Dermis microvascular lymphatic vessel endothelial cell (primary cell): ENCODE data around the gene REL. TPM values are rescaled to one million over a fixed set of nuclear protein-coding genes. Genes with fewer than 3 reads are reported as not detected.
"Not testable (repeated sequence)": the region's sequence is repeated elsewhere in the genome, so short reads cannot be mapped to it uniquely, and the experiment has no call there.

Experiments
- DNase-seq, 2 donors: peaks; one replicate each; pipeline versions ENCODE4 v3.0.0 to v3.0.0-alpha.2; 2010; ENCODE audit warnings: low read depth in 2 of 2
- total RNA-seq: library from RNA; depleted of rRNA; stranded (reverse); fragments of >200 nt; gene quantifications from 2 replicates; pipeline ENCODE4 v1.2.1, GENCODE V29; 2014

REL gene
- total RNA-seq, 1 donor from 2014 or later, result 8.6 TPM

- DNase-seq, result peak in 1 of 2 donors; percentile 28
These were observed 13.5 kb upstream of the REL start for GRCh38 chr2:60867848-60868247.

- DNase-seq, result no peak
These were observed 12.6 kb upstream of the REL start for GRCh38 chr2:60868589-60869273.

DNA sequence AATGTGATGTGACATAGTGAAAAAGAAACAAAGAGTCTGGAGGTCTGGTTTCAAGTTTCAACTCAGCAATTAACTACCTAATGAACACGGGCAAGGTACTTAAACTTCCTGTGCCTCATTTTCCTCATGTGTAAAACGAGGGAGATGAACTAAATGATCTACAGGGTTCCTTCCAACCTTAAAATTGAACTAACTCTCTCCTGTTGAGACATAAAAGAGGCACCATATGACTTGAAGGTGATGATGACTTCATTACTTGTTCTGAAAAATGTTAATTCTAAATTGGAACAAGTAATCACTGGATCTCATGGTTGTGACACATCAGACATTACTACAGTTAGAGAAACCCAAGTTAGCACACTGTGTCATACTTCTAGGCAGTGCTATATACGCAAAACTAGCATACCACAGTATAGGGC is 8.9 kb upstream of the REL start:
- DNase-seq, result no peak

- no peak for DNase-seq
These were observed 8.0 kb upstream of the REL start for GRCh38 chr2:60873381-60873780.

- no peak for DNase-seq
These were observed 5.9 kb upstream of the REL start for GRCh38 chr2:60875520-60875919.

- DNase-seq, result no peak
These were observed 729 bp upstream of the REL start for GRCh38 chr2:60880643-60881046.

DNA sequence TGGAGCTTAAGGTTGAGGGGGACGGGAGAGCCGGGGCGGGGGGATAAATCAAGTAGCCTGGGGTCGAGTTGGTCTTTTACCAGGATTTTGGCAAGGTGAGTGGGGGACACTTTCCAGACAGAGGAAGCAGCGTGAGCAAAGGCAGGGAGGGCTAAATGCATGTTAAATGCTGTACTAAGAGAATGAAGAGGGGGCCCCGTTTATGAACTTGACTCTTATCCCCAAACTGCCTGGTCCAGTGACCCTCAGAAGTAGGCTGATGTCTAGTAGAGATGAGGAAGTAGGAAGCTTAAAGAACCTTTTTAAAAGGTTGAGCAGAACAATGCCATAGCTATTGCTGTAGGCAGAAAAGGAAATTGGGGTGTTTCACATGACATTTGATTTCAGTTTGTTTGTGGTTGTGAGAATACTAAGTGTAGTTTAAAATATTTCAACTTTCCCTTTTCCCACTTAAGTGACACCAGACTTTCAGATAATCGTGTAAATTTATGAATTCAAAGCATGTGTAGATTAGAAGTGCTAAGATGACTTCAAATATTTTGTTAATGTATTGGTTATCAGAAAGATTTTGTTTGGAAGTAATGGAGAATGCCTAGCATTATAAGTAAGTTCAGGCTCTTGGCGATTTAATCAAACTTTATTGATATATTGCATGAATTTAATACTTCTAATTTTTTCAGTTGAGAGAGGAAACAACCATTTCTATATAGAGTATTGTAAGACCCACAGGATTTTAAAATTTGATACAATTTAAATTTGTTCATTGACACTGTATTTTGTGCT is 1.8 kb downstream of the REL start:
- DNase-seq, result peak; percentile 28 to 65

- no peak for DNase-seq
These were observed 2.5 kb downstream of the REL start for GRCh38 chr2:60883896-60884295.

GRCh38 chr2:60884800-60885199 is 3.4 kb downstream of the REL start:
- DNase-seq, result peak; percentile 36 to 58

- DNase-seq, result peak; percentile 27 to 36
These were observed 4.3 kb downstream of the REL start for GRCh38 chr2:60885683-60886082.

- DNase-seq, result peak; percentile 83 to 89
These were observed 5.6 kb downstream of the REL start for GRCh38 chr2:60886991-60887390.

- DNase-seq, result no peak
These were observed 7.5 kb downstream of the REL start for GRCh38 chr2:60888853-60889252.

DNA sequence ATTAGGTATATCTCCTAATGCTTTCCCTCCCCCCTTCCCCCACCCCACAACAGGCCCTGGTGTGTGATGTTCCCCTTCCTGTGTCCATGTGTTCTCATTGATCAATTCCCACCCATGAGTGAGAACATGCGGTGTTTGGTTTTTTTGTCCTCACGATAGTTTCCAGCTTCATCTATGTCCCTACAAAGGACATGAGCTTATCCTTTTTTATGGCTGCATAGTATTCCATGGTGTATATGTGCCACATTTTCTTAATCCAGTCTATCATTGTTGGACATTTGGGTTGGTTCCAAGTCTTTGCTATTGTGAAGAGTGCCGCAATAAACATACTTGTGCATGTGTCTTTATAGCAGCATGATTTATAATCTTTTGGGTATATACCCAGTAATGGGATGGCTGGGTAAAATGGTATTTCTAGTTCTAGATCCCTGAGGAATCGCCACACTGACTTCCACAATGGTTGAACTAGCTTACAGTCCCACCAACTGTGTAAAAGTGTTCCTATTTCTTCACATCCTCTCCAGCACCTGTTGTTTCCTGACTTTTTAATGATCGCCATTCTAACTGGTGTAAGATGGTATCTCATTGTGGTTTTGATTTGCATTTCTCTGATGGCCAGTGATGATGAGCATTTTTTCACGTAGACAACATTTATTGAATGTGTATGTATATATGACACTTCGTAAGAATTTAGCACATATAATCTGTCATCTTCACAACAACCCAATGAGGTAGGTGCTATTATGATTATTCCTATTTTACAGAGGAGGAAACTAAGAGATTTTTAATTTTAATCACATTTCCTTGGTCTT is 8.4 kb downstream of the REL start:
- not testable (repeated sequence) for DNase-seq

GRCh38 chr2:60890393-60890707 is 9.0 kb downstream of the REL start:
- no peak for DNase-seq

DNA sequence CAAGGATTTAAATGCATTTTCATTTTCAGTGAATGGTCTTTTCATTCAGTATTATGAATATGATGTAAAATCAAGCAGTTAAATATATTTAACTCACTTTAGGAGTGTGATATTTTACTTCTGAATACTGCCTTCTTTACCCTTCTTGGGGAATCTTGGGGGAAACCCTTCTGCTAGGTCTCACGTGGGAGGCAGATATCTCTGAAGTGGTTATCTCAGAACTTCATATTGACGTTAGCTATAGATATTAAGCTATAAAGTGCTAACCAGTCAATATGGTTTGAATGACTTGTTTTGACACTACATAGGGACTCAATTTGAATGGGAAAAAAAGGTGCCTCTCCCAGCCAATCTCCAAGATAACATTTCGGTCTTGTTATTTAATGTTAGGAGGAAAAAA is 9.8 kb downstream of the REL start:
- no peak for DNase-seq

DNA sequence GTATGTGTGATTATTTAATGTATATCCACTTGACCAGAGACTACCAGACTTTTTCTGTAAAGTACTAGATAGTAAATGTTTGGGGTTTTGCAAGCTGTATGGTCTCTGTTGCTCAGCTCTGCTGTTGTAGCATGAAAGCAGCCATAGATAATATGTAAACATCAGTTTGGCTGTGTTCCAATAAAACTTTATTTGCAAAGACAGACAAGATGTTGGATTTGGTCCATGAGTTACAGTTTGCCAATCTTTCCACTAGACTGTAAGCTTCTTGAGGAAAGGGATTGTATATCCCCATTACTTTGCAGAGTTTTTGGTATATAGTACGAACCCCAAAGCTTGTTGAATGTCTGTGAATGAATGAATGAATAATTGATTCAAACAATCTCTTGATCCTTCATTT is 17.2 kb downstream of the REL start:
- no peak for DNase-seq

DNA sequence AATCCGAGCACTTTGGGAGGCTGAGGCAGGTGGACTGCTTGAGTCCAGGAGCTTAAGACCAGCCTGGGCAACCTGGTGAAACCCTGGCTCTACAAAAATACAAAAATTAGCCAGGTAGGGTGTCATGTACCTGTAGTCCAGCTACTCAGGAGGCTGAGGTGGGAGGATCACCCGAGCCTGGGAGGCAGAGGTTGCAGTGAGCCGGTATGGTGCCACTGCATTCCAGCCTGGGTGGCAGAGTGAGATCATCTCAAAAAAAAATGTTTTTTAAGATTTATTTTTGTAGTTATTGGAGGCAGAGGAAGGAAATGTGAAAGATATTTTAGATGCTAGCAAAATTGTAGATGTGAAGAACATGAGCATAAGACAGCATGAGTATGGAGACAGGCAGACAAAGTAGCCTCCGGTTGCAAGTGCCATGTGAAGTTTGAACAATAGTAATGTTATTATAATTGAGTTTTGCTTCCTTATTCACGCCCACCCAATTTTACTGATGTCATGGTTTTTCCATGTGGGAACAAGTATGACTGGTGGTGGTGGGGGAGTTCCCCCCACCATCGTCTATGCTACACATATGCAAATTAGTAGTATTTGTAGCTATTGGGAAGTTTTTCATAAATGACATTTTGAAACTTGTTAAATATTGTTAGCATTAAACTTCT is 18.0 kb downstream of the REL start:
- DNase-seq, result peak; percentile 48 to 54

DNA sequence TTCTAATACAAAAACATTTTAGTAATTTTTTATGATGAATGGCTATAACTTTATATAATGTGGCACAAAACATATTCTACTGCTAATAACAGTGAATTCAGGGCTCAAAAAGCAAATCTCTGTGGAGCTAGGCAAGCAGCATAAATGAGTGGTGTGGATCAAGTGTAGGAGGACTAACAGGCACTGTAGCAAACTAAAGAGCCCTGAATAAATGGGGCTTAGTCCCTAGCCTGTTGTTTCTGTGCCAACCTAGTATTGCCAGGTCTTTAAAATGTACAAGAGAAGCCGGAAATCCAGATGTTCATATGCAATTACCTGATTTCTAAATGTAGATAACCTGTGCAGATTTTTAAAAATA is 18.5 kb downstream of the REL start:
- no peak for DNase-seq

- not testable (repeated sequence) for DNase-seq
These were observed 19.9 kb downstream of the REL start for GRCh38 chr2:60901296-60901695.

DNA sequence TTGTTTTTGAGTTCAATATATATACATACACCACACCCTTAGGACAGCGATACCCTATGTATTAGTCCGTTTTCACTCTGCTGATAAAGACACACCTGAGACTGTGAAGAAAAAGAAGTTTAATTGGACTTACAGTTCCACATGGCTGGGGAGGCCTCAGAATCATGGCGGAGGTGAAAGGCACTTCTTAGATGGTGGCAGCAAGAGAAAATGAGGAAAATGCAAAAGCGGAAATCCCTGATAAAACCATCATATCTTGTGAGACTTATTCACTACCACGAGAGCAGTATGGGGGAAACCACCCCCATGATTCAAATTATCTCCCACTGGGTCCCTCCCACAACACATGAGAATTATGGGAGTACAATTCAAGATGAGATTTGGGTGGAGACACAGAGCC is 24.5 kb downstream of the REL start:
- DNase-seq, result not testable (repeated sequence)

DNA sequence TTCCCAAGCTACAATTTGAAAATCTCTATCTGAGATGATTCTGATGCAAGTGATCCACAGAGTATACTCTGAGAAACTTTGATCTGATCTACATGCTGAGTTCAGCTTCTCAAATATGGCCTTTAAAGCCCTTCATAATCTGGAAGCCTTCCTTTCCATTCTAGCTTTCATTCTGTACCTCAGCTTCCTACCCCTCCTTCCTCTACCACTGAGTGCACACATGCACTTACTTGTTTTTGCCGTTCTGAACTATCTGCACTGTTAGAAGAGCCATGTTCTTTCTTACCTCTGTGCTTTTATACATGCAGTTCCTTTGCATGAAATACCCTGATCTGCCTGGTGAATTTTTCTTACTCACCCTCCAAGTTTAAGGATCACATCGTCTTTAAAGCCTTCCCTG is 25.0 kb downstream of the REL start:
- no peak for DNase-seq

DNA sequence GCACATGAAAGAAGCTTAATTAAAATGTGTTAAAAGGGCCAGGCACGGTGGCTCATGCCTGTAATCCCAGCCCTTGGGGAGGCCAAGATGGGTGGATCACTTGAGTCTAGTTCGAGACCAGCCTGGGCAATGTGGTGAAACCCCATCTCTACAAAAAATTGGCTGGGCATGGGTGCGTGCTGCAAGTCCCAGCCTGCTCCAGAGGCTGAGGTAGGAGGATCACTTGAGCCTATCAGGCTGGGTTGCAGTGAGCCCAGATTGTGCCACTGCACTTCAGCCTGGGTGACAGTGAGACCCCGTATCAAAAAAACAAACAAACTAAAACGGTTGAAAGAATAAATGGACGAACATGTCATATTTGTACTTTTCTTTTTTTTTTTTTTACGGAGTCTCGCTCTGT is 26.0 kb downstream of the REL start:
- DNase-seq, result no peak
